ENCODE results near the gene WNT2B. TPM values are rescaled to one million over a fixed set of nuclear protein-coding genes. Genes with fewer than 3 reads are reported as not detected.

The WNT2B gene
- total and polyA plus RNA-seq, 2 of the 8 experiments (the other 6 are each of a cell fraction or from before 2014, with no cell fraction given): 0.33 to 2.0 TPM

GRCh38 chr1:112533029-112533428, 24.3 kb downstream of the WNT2B start:
- Histone ChIP-seq H3K79me2 (ENCODE audit: control insufficient read depth in 1 of 2, insufficient read depth in 2 of 2, low read length in 2 of 2) (no peaks in the 10 kb centered on the region), H4K20me1 (replicated peaks in 1 of 2; ENCODE audit: control insufficient read depth in 1 of 2, insufficient read depth in 2 of 2, low read length in 2 of 2) (no peaks in the 10 kb centered on the region), H3K27ac (ENCODE audit: low read depth, low read length) (no peak overlapping the region), H3K56ac (replicated peaks; ENCODE audit: insufficient read length, low read depth, low read length) (no peak overlapping the region), H4K91ac (replicated peaks; ENCODE audit: insufficient read length, low read length) (no peak overlapping the region), H3K14ac (ENCODE audit: insufficient read length) (no peak overlapping the region), H2AFZ (ENCODE audit: low read length) (no peak overlapping the region), H3K4me3 (ENCODE audit: extremely low read depth in 1 of 4, insufficient read depth in 2 of 4, low read depth in 3 of 4, low read length in 4 of 4) (no peak overlapping the region), H3K4me1 (replicated peaks in 1 of 4; ENCODE audit: control insufficient read depth in 3 of 4, insufficient read depth in 4 of 4, low read length in 3 of 4) (no peaks in the 10 kb centered on the region), H3K27me3 (replicated peaks in 1 of 4; ENCODE audit: control insufficient read depth in 3 of 4, extremely low read depth in 1 of 4, insufficient read depth in 3 of 4, low read length in 3 of 4) (no peaks in the 10 kb centered on the region), H2AK5ac (ENCODE audit: low read depth, low read length) (no peak overlapping the region), H3K9ac (replicated peaks in 1 of 4; ENCODE audit: extremely low read depth in 1 of 4, low read depth in 3 of 4, low read length in 3 of 4) (no peak overlapping the region), H3K9me3 (ENCODE audit: insufficient read depth in 2 of 2, low read depth in 1 of 2, low read length in 1 of 2) (no peaks in the 10 kb centered on the region), H2BK120ac (replicated peaks; ENCODE audit: low read depth, low read length) (no peak overlapping the region), H2BK5ac (ENCODE audit: low read depth, low read length) (no peak overlapping the region), H3K4ac (replicated peaks; ENCODE audit: insufficient read length, low read depth, low read length) (no peak overlapping the region), H3K23me2 (ENCODE audit: low read depth, low read length) (no peaks in the 10 kb centered on the region), H3K79me1 (ENCODE audit: low read depth, low read length) (no peaks in the 10 kb centered on the region), H3K36me3 (ENCODE audit: control insufficient read depth in 2 of 4, insufficient read depth in 4 of 4, low read length in 3 of 4) (no peaks in the 10 kb centered on the region), H2BK12ac (ENCODE audit: low read depth, low read length) (no peak overlapping the region), H2BK15ac (ENCODE audit: low read length) (no peak overlapping the region), H3K23ac (ENCODE audit: insufficient read length) (no peak overlapping the region), H4K5ac (ENCODE audit: insufficient read length, low read depth, low read length) (no peak overlapping the region), H3K18ac (ENCODE audit: extremely low read depth, low read length) (no peak overlapping the region), H3K4me2 (ENCODE audit: insufficient read depth in 1 of 2, low read depth in 2 of 2, low read length in 2 of 2) (no peak overlapping the region), H4K8ac (ENCODE audit: extremely low read depth, insufficient read depth, low read length) (no peak overlapping the region), H2BK20ac (ENCODE audit: low read length) (no peak overlapping the region)
- no peak for DNase-seq (ENCODE audit: low read depth in 1 of 2, low spot score in 2 of 2)
- CTCF ChIA-PET (ENCODE audit: partially characterized antibody): interaction anchor here (1.6 kb wide), 1 partner anchor 9 kb away, joined by 10 read pairs; no protein-coding TSS in a partner anchor
- POLR2A ChIA-PET (ENCODE audit: partially characterized antibody): interaction anchor here (2.5 kb wide), 1 partner anchor 11 kb away, joined by 7 read pairs; no protein-coding TSS in a partner anchor
- 87% methylated on average over 6 of the region's 6 CpGs; no CpG with 5 or more reads in 1 of the 2 experiments for WGBS, 2 experiments (ENCODE audit: extremely low coverage in 1 of 2, insufficient coverage in 1 of 2, insufficient read length in 1 of 2, insufficient replicate concordance in 2 of 2, low coverage in 1 of 2, low lambda C conversion rate in 2 of 2, missing lambda C conversion rate in 1 of 2)
- no peak for TF ChIP-seq CTCF (IDR thresholded peaks at IDR 0.05; ENCODE audit: control extremely low read depth in 1 of 3, insufficient read depth in 1 of 3, low read depth in 1 of 3, low read length in 3 of 3)
- TF ChIP-seq RFX5 (IDR thresholded peaks at IDR 0.05; ENCODE audit: borderline replicate concordance, low read depth, low read length): no peak
- no peak for TF ChIP-seq SAP30 (IDR thresholded peaks at IDR 0.05; ENCODE audit: insufficient read depth, insufficient replicate concordance, low read length)
- TF ChIP-seq CREB1 (IDR thresholded peaks at IDR 0.05): no peak
- no peak for TF ChIP-seq KDM1A (IDR thresholded peaks at IDR 0.05; ENCODE audit: borderline replicate concordance, low read length)
- FAIRE-seq: no peak
